Stimulated activated CD8-positive, alpha-beta memory T cell treated with anti-CD3 and anti-CD28 coated beads, Interleukin-7, amount 100 ng/mL, for 1 hour (primary cell): ENCODE results near the gene CDH13.

Source experiments
- DNase-seq, 2 donors: peaks; one replicate each; pipeline ENCODE4 v3.0.0-alpha.2; 2020; ENCODE audit warnings: low read depth in 2 of 2

The CDH13 gene

DNA sequence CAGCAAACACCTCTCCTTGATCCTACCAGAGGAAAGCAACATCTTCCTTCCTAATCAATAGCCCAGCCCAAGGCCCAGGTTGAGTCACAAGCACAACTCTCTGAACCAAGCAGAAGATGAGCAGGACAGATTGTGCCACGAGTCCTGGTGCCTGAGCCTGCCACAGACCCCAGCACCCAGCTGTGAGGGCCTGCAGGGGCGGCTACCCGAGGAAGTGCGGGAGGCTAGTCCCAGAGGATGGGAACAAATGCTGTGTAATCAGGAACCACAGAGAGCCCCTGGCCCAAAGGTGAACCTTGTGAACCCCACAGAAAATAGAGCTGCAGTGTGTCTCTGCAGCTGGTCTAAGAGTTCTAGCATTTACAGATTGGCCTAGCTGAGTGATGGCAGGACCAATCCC lies 1054.2 kb downstream of the CDH13 start:
- no peak for DNase-seq

DNA sequence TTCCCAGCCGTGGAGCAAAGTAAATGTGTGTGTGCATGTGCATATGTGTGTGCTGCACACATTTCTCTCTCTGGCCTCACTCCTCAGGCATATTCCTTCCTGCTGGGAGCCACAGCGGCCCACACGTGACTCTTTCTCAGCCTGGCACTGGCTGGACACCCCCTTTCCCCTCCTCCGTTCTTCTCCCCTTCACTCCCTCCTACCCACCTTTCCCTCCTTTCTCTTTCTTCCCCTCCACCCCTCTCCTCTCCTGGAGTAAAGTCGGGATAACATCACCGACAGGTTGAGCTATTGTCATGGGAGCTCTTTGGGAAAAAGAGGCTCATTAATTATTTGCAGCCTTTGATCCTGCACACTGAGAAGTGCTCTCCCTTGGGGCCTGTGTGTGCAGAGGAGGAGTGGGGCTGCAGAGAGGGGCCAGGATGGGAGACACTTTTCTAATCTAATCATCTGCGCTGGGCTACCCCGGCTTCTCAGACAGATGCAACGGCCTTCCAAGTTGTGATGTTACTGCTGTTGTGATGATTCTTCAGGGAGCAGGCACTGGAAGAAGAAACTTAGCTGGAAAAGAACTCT lies 1054.7 kb downstream of the CDH13 start:
- no peak for DNase-seq

DNA sequence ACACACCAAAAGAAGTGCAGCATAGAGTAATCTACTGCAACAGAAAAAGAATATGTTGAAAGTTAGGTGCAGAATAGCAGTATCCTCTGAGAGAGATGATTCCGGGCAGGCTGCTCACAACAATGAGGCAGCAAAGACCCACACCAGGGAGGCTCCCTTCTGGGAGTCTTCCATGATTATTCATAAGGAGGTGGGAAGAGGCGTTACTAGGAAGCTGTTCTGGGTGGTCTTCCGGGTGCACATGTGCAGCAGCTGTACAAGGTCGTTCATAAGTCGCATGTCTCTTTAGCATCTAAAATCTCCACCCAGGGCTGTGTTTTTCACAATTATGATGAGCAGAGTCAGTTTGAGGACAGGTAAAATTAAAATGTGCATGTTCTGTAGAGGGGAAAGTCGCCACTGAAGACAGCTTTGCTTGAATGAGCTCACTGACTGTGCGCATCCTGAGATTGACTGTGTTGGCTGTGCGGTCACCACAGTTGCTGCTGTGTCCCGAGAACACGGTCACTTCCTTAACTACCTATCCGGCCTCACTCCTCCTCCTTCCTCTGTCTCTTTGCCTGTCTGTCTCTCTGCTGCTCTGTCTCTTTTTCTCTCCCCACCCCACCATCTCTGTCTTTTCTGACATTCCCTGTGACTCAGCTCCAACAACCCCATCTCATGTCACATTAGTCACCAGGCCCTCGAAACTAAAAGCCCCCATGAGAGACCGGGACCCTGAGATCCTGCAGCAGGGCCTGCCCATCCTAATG lies 1055.5 kb downstream of the CDH13 start:
- DNase-seq = no peak

DNA sequence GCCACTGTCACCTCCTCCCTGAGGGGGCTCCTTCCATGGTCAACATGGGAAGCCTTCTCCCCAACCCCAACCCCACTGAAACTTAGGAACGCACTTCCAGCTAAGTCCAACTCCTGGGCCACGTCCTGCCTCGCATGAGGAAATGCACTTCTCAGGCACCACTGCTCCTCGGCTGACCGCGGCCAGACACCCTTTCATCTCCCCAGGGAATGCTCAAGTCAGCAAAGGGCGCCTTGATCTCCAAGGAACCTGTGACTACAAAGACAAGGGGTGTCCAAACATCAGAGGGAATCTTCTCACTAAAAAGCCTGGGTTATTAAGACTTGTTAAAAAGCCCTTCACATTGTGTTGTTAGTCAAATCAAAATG lies 1056.1 kb downstream of the CDH13 start:
- no peak for DNase-seq

DNA sequence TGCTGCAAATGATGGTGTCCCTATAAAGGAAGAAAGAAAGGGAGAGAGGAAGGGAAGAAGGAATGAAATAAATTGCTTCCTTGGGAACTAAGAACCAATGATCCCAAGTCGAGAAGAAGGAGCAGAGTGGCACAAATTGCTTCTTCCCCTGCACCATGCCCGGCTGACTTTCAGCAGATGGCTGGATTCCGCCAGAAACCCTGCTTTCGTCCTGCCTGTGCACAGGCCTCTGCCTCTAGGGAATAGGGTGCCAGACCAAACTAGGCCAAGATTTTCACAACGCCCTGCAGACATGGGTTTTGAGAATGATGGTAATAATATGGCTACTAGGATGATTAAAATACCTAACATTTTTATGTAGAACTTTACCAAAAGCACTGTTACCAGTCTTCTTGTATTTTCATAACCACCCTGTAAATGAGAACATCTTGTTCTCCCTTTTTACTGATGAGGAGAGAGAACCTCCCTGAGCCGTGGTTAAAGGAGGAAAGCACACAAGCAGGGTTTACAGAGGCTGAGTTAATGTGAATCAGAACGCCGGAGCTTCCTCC lies 1058.9 kb downstream of the CDH13 start:
- DNase-seq = no peak

DNA sequence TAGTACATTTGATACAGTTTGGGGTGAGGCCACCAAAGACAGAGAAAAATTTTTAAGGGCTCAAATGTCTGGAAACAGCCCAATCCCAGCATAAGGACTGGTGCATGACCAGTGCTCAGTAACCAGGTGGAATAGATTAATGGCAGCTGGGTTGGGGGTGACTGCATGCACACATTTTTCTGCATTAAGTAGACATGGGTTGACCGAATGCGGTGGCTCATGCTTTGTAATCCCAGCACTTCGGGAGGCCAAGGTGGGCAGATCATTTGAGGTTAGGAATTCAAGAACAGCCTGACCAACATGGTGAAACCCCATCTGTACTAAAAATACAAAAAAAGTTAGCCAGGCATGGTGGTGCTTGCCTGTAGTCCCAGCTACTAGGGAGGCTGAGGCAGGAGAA lies 1060.0 kb downstream of the CDH13 start:
- no peak for DNase-seq

DNA sequence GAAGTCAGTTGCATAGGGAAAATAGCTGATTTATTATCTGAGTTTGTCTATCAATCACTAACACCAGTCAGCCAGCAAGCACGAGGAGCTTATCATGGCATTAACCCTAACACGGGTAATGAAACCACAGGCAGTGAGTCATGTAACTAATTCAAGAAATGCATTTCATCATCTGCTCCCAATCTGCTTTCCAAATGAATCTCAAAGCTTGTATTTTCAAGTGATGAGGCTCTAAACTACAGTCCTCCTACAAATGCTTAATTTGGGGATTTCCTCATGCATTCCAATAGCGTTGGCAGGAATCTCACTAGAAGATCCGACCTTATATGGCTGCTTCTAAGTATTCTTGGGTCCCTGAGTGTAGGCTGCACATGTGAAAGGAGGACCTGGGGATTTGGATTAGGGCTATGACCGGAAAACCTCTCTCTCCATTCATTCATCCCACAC lies 1062.6 kb downstream of the CDH13 start:
- DNase-seq = no peak

DNA sequence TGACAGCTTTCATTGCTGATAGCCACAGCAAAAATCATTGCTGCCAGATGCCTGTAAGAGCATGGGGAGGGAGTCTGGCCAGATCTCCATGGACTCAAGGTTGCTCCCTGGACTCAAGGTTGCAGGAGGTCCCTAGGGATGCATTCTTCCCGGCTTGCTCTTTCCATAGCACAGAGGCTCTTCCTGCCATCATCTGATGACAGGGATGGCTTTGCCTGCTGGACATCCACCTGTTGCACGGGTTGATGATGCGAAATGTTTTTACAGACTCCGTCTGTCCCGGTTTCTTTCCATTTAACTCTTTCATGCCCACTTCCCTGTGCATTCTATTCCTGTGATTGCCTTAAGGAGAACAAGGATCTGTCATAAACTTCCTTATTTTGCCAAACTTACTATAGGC lies 1065.5 kb downstream of the CDH13 start:
- DNase-seq = no peak

DNA sequence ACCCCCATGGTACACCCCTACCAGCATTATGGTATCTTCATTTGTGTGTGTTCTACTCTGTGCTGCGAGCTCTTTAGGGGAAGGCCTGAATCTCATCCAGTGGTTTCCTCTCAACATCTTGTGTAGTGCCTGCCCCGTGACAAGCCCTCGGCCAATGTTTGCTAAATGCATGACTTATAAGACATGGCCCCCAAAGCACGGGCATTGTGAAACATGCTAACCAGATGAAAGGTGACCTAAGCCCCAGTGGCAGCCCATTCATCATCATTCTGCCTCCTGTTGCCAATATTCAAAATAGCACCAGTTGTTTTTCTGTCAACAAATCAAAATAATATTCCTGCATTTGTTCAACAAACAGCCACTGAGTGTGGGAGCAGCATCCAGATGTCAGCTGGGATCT lies 1072.2 kb downstream of the CDH13 start:
- no peak for DNase-seq

DNA sequence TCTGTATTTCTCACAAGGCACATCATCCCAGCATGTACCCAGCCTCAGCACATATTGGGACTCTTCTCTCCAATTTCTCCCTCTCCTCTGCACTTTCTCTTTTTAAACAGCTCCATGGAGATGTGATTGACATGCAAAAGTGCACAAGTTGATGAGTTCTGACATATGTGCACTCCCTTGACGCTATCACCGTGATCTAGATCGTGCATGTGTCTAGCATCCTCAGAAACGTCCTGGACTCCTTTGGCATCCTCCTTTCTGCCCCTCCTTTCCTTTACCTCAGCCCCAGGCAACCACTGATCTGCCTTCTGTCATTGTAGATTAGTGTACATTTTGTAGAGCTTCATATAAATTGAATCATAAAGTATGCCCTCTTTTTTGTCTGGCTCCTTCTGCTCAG lies 1073.0 kb downstream of the CDH13 start:
- DNase-seq = no peak

DNA sequence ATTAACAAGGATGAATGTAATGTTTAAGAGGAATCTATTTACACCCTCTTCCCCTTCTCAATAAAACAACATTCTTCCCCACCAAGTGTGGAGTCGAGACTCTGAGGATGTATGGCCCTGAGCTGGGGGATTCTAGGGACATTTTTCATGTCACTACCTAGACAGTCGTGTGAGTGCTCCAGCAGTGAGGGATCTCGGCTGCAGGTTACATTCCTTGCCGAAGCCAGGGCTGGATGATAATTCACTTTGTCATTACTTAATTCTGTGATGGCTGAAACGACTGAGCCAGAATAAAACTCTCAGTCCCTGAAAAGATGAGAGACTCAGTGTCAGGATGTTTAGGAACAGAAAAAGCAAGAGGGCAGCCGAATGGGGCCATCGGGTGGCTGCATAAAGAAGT lies 1074.1 kb downstream of the CDH13 start:
- DNase-seq = no peak

DNA sequence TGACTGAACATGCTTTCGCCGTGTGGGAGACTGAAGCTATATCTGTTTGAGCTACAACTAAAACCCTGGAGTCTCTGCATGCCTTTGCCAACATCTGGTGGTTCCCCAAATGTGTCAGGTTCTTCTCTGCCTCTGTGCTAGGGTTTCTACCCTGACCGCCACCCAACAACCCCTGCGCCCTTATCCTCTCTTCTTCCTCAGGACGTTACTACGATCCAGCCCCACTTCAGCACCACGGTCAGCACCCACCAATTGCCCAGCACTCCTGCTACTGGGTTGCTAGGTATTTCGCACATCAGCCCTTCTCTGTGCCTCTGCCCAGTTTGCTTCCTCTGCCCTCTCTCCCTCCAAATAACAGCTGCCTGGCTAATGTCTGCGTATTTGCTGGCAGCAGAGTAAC lies 1074.7 kb downstream of the CDH13 start:
- no peak for DNase-seq

DNA sequence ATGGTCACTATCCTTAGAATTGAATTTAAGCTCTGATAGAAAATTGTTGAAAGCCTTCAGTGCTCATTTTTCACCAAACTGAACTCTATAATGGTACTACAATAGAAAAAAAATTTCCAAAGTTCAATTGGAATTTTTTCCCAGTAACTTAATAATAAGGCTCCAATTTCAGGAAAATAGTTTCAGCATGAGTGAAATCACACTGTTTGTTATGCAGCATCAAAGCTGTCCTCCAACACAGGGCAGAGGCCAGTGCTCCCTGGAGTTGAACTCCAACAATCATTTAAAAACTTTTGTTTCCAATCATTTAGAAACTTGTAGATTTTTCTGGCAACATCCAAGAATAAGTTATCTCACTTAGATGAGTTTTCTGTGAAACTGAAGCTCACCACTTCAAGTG lies 1077.9 kb downstream of the CDH13 start:
- no peak for DNase-seq

DNA sequence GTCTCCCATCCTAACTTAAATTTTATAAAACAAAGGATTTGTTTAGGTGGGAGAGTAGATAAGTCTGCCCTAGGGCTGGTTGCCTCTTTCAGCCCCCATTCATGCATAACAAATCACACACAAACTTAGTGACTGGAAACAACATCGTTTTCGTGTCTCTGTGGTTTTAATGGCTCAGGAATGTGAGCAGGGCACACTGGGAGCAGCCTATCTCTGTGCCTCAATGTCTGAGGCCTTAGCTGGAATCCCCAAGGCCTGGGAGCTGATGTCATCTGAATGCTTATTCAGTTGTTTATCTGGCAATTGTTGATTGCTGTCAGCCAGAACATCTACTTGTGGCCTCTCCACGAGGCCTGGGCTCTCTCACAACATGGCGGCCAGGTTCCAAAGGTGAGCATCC lies 1079.1 kb downstream of the CDH13 start:
- no peak for DNase-seq

DNA sequence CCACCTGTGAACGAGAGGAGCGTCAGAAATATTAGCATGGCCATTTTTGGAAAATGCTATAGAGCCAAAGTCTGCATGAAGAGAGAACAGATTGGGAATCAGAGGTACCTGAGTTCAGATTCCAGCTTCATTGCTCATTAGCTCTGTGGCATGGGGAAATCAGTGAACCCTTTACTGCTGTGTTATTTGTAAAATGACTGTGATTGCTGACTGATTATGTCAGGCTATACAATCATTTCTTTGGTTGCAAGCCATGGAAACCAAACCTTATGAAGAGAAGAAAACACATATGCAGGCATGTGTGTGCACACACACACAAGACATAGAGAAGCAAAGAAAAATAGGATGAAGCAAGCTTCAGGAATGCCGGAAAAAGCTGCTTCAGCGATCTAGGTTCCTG lies 1079.6 kb downstream of the CDH13 start:
- DNase-seq = no peak

DNA sequence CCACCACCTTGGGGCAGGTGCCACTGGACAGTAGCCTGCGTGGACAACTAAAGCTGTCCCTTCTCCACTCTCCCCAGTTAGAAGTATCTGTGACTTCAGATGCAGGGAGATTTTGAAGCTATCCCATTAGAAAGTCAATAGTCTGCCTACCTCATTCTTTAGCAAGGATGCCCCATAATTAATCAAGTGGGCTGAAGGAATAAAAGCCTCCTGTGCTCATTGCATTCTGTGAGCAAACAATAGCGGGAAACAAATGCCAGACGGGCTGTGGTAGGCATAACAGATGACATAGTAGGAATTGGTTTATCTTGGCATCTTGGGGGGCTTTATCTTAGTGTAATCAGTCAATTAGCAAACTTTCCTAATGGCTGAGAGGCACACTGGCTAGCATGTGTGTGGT lies 1084.3 kb downstream of the CDH13 start:
- DNase-seq = no peak

DNA sequence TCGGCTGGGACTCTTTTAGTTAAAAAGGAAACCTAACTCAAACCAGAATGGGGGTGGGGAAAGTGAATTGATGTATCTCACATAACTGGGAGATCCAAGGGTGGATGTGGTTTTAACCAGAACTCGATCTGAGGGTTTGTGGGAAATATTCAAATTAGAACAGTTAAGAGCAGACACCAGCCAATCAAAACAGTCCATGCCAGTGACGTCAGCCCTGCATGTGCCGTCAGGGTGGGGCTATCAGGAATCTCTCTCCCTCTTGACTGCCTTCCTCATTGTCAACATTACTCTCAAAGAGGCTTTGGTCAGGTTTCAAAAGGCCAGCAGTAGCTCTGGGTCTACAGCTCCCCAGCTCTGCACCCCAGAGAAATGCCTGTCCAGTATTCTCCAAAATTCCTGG lies 1086.8 kb downstream of the CDH13 start:
- DNase-seq = no peak

DNA sequence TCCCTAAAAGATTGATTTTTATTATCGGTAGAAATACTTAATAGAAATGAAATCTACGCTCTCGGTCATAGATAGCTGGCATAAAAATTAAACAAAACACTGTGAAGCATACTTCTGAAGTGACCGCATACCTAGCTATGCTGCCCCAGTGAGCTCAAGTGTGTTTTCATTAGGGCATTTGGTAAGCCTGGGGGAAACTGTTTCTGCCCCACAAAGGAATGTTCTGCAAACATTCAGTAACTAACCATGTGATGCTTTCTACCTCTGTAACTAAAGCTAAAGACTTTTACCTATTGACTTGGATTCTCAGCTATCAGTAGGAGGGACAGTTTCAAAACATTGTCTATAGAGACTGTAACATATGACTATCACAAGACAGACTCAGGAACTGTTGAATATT lies 1087.5 kb downstream of the CDH13 start:
- DNase-seq = no peak

DNA sequence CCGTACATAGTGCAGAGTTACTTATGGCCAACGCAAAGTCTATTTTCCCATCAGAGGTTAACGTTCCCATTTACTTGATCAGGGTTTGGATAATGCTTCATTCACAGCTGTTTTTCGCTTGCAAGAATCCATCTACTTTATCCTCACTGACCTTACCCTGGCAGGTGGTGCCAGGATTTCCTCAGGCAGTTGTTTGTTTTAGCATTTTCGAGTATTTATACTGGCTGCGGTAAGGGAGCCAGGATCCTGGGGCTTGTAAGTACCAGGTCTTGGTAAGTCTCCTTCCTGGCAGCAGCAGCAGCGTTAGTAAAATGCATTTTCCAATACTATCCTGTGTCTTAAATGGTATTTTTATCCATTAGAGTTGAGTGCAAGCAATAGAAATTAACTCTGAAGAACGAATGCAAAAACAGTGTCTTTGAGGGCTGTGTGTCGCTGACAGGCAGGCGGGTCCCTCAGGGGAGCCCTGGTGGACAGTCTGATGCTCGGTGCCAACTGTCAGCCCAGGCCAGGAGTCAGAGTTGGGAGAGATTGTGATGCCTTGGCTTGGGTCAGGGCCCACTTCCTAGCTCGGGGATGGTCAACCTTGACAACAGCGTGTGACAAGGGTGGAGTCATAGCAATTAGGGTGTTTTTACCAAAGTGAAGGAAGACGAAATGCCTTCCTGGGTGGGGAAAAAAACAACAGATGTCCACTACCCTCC lies 1088.6 kb downstream of the CDH13 start:
- no peak for DNase-seq

DNA sequence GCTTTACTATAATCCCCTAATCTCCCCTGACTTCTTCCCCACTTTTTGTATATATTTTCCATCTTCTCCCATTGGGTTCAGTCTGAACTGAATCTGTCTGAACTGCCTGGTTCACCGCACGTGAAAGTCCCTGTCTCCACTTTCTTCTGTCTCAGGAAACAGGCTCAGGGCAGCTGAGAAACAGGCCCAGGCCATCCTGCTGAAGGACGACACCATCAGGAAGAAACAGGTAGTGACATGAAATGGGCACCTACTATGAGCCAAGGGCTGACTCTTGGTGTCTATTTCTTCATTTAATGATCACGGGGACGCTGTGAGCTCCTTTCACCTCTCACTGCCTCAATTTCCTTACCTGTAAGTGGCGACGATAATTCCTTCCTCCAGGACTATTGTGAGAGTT lies 1090.5 kb downstream of the CDH13 start:
- no peak for DNase-seq

DNA sequence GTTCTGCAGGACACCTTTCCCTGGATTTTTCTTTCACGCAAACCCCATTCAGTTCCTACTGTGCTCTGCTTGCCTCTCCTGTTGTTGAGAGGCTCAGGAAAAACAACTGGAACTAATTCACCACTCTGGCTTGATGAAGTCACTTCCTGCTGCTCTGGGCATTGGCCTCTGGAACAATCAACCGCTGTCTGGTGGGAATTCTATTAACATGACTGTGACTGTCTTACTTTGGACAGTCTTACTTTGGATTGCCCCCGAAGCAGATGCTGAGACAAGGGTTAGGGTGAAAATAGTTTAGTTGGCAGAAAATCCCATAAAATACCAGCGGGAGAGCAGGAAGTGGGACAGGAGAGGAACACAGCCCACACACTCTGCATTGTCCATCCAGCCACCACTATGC lies 1091.0 kb downstream of the CDH13 start:
- DNase-seq = no peak

DNA sequence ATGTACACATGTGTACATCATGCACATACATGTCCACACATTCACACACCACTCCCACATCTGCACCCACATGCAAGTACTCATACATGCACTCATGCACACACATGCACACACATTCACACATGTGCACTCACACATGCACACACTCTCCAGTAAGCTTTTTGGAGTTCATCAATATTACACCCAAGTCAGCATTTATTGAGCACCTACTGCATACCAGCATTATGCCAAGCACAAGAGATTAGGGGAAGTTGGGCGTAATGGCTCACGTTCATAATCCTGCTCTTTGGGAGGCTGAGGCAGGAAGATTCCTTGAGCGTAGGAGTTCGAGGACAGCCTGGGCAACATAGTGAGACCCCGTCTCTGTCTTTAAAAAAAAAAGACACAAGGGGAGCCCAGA lies 1093.4 kb downstream of the CDH13 start:
- no peak for DNase-seq

DNA sequence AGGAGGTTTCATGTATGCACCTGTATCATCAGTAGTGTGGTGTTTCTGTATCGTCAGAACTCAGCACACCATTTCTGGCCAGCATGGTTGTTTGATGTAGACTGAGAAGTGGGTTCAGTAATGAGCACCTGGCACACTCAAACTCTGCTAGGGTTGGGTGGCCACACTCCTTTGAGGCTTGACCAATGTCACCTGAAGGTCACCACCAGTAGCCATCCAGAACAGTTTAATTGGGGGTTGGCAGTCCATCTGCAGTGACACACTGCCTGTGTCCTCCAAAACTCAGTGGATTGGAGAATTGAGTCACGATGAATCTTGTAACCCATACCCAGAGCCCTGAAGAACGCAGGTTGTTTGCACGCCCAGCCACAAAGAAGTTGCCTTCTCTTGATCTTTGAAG lies 1094.2 kb downstream of the CDH13 start:
- no peak for DNase-seq
